IMR-90 (cell line): ENCODE data around the gene NFATC3. TPM values are rescaled to one million over a fixed set of nuclear protein-coding genes. Genes with fewer than 3 reads are reported as not detected.

Experiments used
- ATAC-seq: fragments of 200-7000 bp; cut with Tn5 transposase; 2 replicates; pipeline ENCODE4 v1.9.1; 2020; ENCODE audit warnings: low read depth, mild to moderate bottlenecking, moderate library complexity
- BruUV-seq: library from RNA; stranded (reverse); fragments of 400-500 nt; replicated peaks from 2 replicates; lab custom pipeline; 2021; lab: Mats Ljungman, UMichigan
- CTCF ChIA-PET: fragments of 300-600 bp; formaldehyde crosslinking; extraction: SDS; loops from one replicate; lab custom pipeline; 2021; ENCODE audit warnings: antibody characterized with exemption; lab: Yijun Ruan, JAX
- POLR2A ChIA-PET: fragments of 300-600 bp; sonication (Branson Sonifier 250); formaldehyde crosslinking; loops from one replicate; lab custom pipeline; 2022; ENCODE audit warnings: antibody characterized with exemption; ENCODE audit not compliant: unreplicated experiment; lab: Charles Lee
- DNase-seq: peaks from one replicate; pipeline ENCODE4 v3.0.0; 2013
- H2AFZ ChIP-seq: replicated peaks from 2 replicates; pipeline ENCODE3; 2013; ENCODE audit warnings: low read length, mild to moderate bottlenecking; ENCODE audit not compliant: poor library complexity
- H2AK5ac ChIP-seq: 2 replicates; pipeline ENCODE4 v1.6.1; 2013; ENCODE audit warnings: low read depth, low read length, inconsistent platforms
- H2AK9ac ChIP-seq: replicated peaks from 2 replicates; pipeline ENCODE3; 2013; ENCODE audit warnings: mild to moderate bottlenecking, low read depth, low read length, moderate library complexity; ENCODE audit not compliant: poor library complexity
- H2BK120ac ChIP-seq: 2 replicates; pipeline ENCODE4 v1.6.1; 2013; ENCODE audit warnings: low read depth, low read length, inconsistent platforms
- H2BK15ac ChIP-seq: 3 replicates; pipeline ENCODE4 v1.6.1; 2013; ENCODE audit warnings: low read depth, low read length, inconsistent platforms
- H2BK20ac ChIP-seq: 2 replicates; pipeline ENCODE4 v1.6.1; 2013; ENCODE audit warnings: low read depth, mild to moderate bottlenecking, inconsistent platforms, low read length, moderate library complexity
- H2BK5ac ChIP-seq: 2 replicates; pipeline ENCODE4 v1.6.1; 2013; ENCODE audit warnings: mild to moderate bottlenecking, low read depth, low read length, inconsistent platforms; ENCODE audit not compliant: poor library complexity, severe bottlenecking
- H3K14ac ChIP-seq: replicated peaks from 2 replicates; pipeline ENCODE4 v1.6.1; 2013; ENCODE audit warnings: low read depth, low read length, inconsistent platforms
- H3K18ac ChIP-seq: 2 replicates; pipeline ENCODE4 v1.6.1; 2013; ENCODE audit warnings: low read depth, low read length, control low read depth
- H3K23ac ChIP-seq: 2 replicates; pipeline ENCODE4 v1.6.1; 2013; ENCODE audit warnings: low read depth, low read length, inconsistent platforms
- H3K27ac ChIP-seq: 2 replicates; pipeline ENCODE4 v1.5.1; 2013; ENCODE audit warnings: mild to moderate bottlenecking, control low read depth, low read length; ENCODE audit not compliant: insufficient read depth
- H3K27me3 ChIP-seq: 2 replicates; pipeline ENCODE4 v1.6.1; 2013; ENCODE audit warnings: low read length; ENCODE audit not compliant: control insufficient read depth, insufficient read depth
- H3K36me3 ChIP-seq: 2 replicates; pipeline ENCODE4 v1.6.1; 2013; ENCODE audit warnings: low read length, mixed read lengths; ENCODE audit not compliant: control insufficient read depth, insufficient read depth
- H3K4ac ChIP-seq: 2 replicates; pipeline ENCODE4 v1.6.1; 2013; ENCODE audit warnings: low read depth, low read length, inconsistent platforms
- H3K4me1 ChIP-seq: 2 replicates; pipeline ENCODE4 v1.6.1; 2013; ENCODE audit warnings: low read length, mixed read lengths; ENCODE audit not compliant: control insufficient read depth, insufficient read depth
- H3K4me2 ChIP-seq: 2 replicates; pipeline ENCODE4 v1.6.1; 2013; ENCODE audit warnings: low read depth, mild to moderate bottlenecking, control low read depth, low read length, moderate library complexity
- H3K4me3 ChIP-seq: 2 replicates; pipeline ENCODE4 v1.5.1; 2013; ENCODE audit warnings: low read depth, mild to moderate bottlenecking, control low read depth, low read length, moderate library complexity; ENCODE audit not compliant: insufficient read depth
- H3K56ac ChIP-seq: 2 replicates; pipeline ENCODE4 v1.6.1; 2013; ENCODE audit warnings: low read length, inconsistent platforms; ENCODE audit not compliant: insufficient read depth; ENCODE audit errors: extremely low read depth
- H3K79me1 ChIP-seq, 2 experiments: 2 replicates each; pipeline ENCODE4 v1.6.1; 2013; ENCODE audit warnings: low read length in 2 of 2, inconsistent platforms in 1 of 2, low read depth in 1 of 2
- H3K9ac ChIP-seq: 2 replicates; pipeline ENCODE4 v1.6.1; 2013; ENCODE audit warnings: low read depth, low read length, control low read depth
- H3K9me1 ChIP-seq: 2 replicates; pipeline ENCODE4 v1.6.1; 2013; ENCODE audit warnings: low read length, inconsistent platforms; ENCODE audit not compliant: insufficient read depth
- H3K9me3 ChIP-seq: 2 replicates; pipeline ENCODE4 v1.6.1; 2013; ENCODE audit warnings: low read length; ENCODE audit not compliant: control insufficient read depth, insufficient read depth
- H4K20me1 ChIP-seq: 2 replicates; pipeline ENCODE4 v1.6.1; 2013; ENCODE audit warnings: low read length, inconsistent platforms; ENCODE audit not compliant: insufficient read depth
- H4K5ac ChIP-seq: 2 replicates; pipeline ENCODE4 v1.6.1; 2013; ENCODE audit warnings: mild to moderate bottlenecking, low read depth, low read length, control low read depth
- H4K8ac ChIP-seq, 2 experiments: 2 replicates each; pipeline ENCODE4 v1.6.1; 2013; ENCODE audit warnings: low read depth in 2 of 2, low read length in 2 of 2, control low read depth in 1 of 2, inconsistent platforms in 1 of 2
- H4K91ac ChIP-seq: 2 replicates; pipeline ENCODE4 v1.6.1; 2013; ENCODE audit warnings: low read depth, low read length, inconsistent platforms; ENCODE audit not compliant: insufficient read depth
- BHLHE40 ChIP-seq: fragments of 150-350 bp; IDR thresholded peaks from 2 replicates; pipeline ENCODE4 v1.6.1; 2016; ENCODE audit warnings: mild to moderate bottlenecking, low read depth, low read length
- CEBPB ChIP-seq: IDR thresholded peaks from 2 replicates; pipeline ENCODE4 v1.6.1; 2012; ENCODE audit warnings: low read depth, low read length, improper control_type of control experiment
- CHD1 ChIP-seq: IDR thresholded peaks from 2 replicates; pipeline ENCODE4 v1.6.1; 2012; ENCODE audit warnings: low read depth, low read length, improper control_type of control experiment
- CTCF ChIP-seq: conservative IDR thresholded peaks from 2 replicates; pipeline ENCODE4 v1.5.1; 2012; ENCODE audit warnings: mild to moderate bottlenecking, low read depth, low read length, improper control_type of control experiment
- ELK1 ChIP-seq: fragments of 150-350 bp; IDR thresholded peaks from 2 replicates; pipeline ENCODE4 v1.6.1; 2016; ENCODE audit warnings: low read depth, mild to moderate bottlenecking, low read length, moderate library complexity, borderline replicate concordance
- FOS ChIP-seq: fragments of 150-350 bp; IDR thresholded peaks from 2 replicates; pipeline ENCODE4 v1.6.1; 2016; ENCODE audit warnings: low read depth, low read length
- MAFK ChIP-seq: IDR thresholded peaks from 2 replicates; pipeline ENCODE4 v1.6.1; 2012; ENCODE audit warnings: low read depth, low read length, improper control_type of control experiment
- MAZ ChIP-seq: IDR thresholded peaks from 2 replicates; pipeline ENCODE4 v1.6.1; 2012; ENCODE audit warnings: low read depth, mild to moderate bottlenecking, low read length, improper control_type of control experiment, moderate library complexity, borderline replicate concordance
- NFE2L2 ChIP-seq: fragments of 150-350 bp; IDR thresholded peaks from 2 replicates; pipeline ENCODE4 v1.6.1; 2016; ENCODE audit warnings: low read depth, mild to moderate bottlenecking, low read length
- RAD21 ChIP-seq: IDR thresholded peaks from 2 replicates; pipeline ENCODE4 v1.6.1; 2012; ENCODE audit warnings: low read length, improper control_type of control experiment
- RCOR1 ChIP-seq: IDR thresholded peaks from 2 replicates; pipeline ENCODE4 v1.6.1; 2012; ENCODE audit warnings: mild to moderate bottlenecking, low read length, improper control_type of control experiment; ENCODE audit not compliant: insufficient replicate concordance
- SMC3 ChIP-seq: fragments of 150-350 bp; IDR thresholded peaks from 2 replicates; pipeline ENCODE4 v1.6.1; 2016; ENCODE audit warnings: low read depth, mild to moderate bottlenecking, antibody characterized with exemption, low read length, moderate library complexity
- USF2 ChIP-seq: fragments of 150-350 bp; IDR thresholded peaks from 2 replicates; pipeline ENCODE4 v1.6.1; 2017; ENCODE audit warnings: mild to moderate bottlenecking, antibody characterized with exemption, low read length, low read depth
- WGBS, 2 experiments: methylation state at CpG; one replicate each; pipeline versions ENCODE4 v1.1.5 to v1.1.7; 2013; ENCODE audit warnings: missing lambda C conversion rate in 2 of 2; ENCODE audit not compliant: insufficient read length in 1 of 2; ENCODE audit errors: extremely low coverage in 2 of 2; 5-methylcytosine and 5-hydroxymethylcytosine counted together
- dilution Hi-C: fragments of 300-500 bp; cut with HindIII; formaldehyde crosslinking; loops from one replicate; pipeline ENCODE4 v1.14.3; 2018; ENCODE audit warnings: low sequenced_read_pairs; ENCODE audit not compliant: unreplicated experiment
- in situ Hi-C: fragments of 300-500 bp; cut with MboI; formaldehyde crosslinking; loops from 3 replicates; pipeline ENCODE4 v1.14.3; 2019; ENCODE audit warnings: low sequenced_read_pairs, inconsistent platforms, mixed read lengths
- intact Hi-C: fragments of 100-400 bp; cut with micrococcal nuclease; formaldehyde crosslinking; loops from 2 replicates; pipeline ENCODE4 v1.10.0; 2022
- polyA plus RNA-seq, 3 experiments: library from polyadenylated mRNA; depleted of rRNA; stranded (reverse); fragments of >200 nt; gene quantifications; 2 replicates each; pipeline ENCODE4 v1.2.3, GENCODE V29; 2012; ENCODE audit warnings: low replicate concordance in 1 of 3
- total RNA-seq: library from RNA; depleted of rRNA; stranded (reverse); fragments of >200 nt; gene quantifications from 2 replicates; pipeline ENCODE4 v1.2.3, GENCODE V29; 2012

NFATC3 gene
- total and polyA plus RNA-seq, 2 of the 4 experiments (the other 2 are of a cell fraction): 6.3 to 21.5 TPM

GRCh38 chr16:68136515-68136914 is 51.3 kb downstream of the NFATC3 start:
- H3K4ac ChIP-seq: no peak overlapping the region
- H3K18ac ChIP-seq: no peak overlapping the region
- H3K4me2 ChIP-seq: no peak overlapping the region
- H3K27me3 ChIP-seq: no peaks in the 10 kb centered on the region
- no peak overlapping the region for H2AFZ ChIP-seq
- no peak for TF ChIP-seq MAZ
- TF ChIP-seq BHLHE40: no peak
- TF ChIP-seq RCOR1: no peak
- TF ChIP-seq FOS: no peak
- no peak for TF ChIP-seq RAD21
- TF ChIP-seq CHD1: no peak
- no peak for TF ChIP-seq ELK1
- TF ChIP-seq MAFK: no peak
- TF ChIP-seq SMC3: no peak
- TF ChIP-seq CEBPB: no peak
- no peak for TF ChIP-seq USF2
- TF ChIP-seq CTCF: no peak
- TF ChIP-seq NFE2L2: no peak
- H3K4me1 ChIP-seq: no peaks in the 10 kb centered on the region
- H3K36me3 ChIP-seq: peaks cover 4% of the 10 kb centered on the region; the same call in 1 of the 2 replicates
- no TSS peak for BruUV-seq
- H2AK9ac ChIP-seq: no peak overlapping the region
- H3K9me3 ChIP-seq: no peaks in the 10 kb centered on the region
- no peak overlapping the region for H4K5ac ChIP-seq
- no peaks in the 10 kb centered on the region for H4K20me1 ChIP-seq
- H3K4me3 ChIP-seq: no peak overlapping the region
- ChIA-PET POLR2A (no interaction called here), CTCF (interaction anchor here (0.5 kb wide), 1 partner anchor 12 kb away, joined by 3 read pairs; no protein-coding TSS in a partner anchor)
- in situ Hi-C loops: no loop called here
- no peak overlapping the region for H3K27ac ChIP-seq
- H2BK20ac ChIP-seq: no peak overlapping the region
- no peak overlapping the region for H3K56ac ChIP-seq
- no peak overlapping the region for H4K91ac ChIP-seq
- no peak overlapping the region for H2BK5ac ChIP-seq
- no peak overlapping the region for H3K14ac ChIP-seq
- 0 out of 2 replicates have a peak, but pooled peaks cover 2% of the 10 kb centered on the region for H3K9me1 ChIP-seq
- H4K8ac ChIP-seq: no peak overlapping the region
- ATAC-seq: no peak
- intact Hi-C loops: no loop called here
- no peak overlapping the region for H2BK15ac ChIP-seq
- dilution Hi-C loops: no loop called here
- H3K9ac ChIP-seq: no peak overlapping the region
- no peak overlapping the region for H2BK120ac ChIP-seq
- H3K79me1 ChIP-seq: peaks cover 9 to 19% of the 10 kb centered on the region in 2 experiments
- DNase-seq: no peak
- WGBS, 2 experiments: no CpG with 5 or more reads among the region's 3 CpGs
- no peak overlapping the region for H2AK5ac ChIP-seq
- H3K23ac ChIP-seq: no peak overlapping the region
